ENCODE measurements around the gene WWOX.

DNA sequence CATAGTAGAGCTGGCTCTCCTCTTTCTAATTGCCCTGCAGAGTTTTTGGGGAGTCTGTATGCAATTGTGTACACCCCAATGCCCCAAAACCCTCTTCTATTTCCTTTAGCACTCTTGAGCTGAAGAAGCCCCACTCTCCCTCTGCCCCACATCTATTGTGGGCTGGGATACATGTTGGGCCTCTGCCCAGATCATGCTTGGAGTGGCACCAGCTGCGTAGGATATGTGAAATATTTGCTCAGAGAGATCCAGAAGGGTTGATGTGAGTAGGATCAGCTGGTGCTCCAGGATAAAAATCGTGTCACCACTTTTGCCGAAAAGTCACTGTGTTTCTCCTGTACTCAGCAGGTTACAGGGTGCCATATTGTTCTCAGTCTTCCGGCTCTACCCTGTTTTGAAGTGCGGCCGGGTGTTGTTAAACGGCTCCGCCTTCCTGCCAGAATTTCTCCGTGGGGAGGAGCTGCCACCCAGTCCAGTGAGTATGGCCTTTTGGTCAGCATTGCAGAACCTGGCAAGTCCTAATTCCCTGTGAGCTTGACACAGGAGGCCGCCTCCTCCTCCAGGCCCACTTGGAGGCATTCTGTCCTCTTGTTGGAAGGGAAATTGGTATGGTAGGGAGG, 664.5 kb downstream of the WWOX start:
- TF ChIP-seq, protein P1, sequence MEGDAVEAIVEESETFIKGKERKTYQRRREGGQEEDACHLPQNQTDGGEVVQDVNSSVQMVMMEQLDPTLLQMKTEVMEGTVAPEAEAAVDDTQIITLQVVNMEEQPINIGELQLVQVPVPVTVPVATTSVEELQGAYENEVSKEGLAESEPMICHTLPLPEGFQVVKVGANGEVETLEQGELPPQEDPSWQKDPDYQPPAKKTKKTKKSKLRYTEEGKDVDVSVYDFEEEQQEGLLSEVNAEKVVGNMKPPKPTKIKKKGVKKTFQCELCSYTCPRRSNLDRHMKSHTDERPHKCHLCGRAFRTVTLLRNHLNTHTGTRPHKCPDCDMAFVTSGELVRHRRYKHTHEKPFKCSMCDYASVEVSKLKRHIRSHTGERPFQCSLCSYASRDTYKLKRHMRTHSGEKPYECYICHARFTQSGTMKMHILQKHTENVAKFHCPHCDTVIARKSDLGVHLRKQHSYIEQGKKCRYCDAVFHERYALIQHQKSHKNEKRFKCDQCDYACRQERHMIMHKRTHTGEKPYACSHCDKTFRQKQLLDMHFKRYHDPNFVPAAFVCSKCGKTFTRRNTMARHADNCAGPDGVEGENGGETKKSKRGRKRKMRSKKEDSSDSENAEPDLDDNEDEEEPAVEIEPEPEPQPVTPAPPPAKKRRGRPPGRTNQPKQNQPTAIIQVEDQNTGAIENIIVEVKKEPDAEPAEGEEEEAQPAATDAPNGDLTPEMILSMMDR (conservative IDR thresholded peaks at IDR 0.05) = no peak
- TF ChIP-seq EZH2 (IDR thresholded peaks at IDR 0.05; ENCODE audit: low read depth) = no peak

Measured in PC-9 (cell line).